Smooth muscle cell (in vitro differentiated cells): ENCODE measurements around the gene SCGB1D4. TPM values are rescaled to one million over a fixed set of nuclear protein-coding genes. Genes with fewer than 3 reads are reported as not detected.

Experiments
- DNase-seq: peaks from one replicate; lab custom pipeline; 2025; ENCODE audit not compliant: unreplicated experiment; lab: John Stamatoyannopoulos, UW
- H2AFZ ChIP-seq: fragments of 200-600 bp; sonication (generic); 2 replicates; pipeline ENCODE4 v1.6.0; 2016; ENCODE audit warnings: antibody characterized with exemption, low read depth, mild to moderate bottlenecking
- H3F3A ChIP-seq: fragments of 200-600 bp; sonication (generic); 2 replicates; pipeline ENCODE4 v1.6.0; 2017; ENCODE audit warnings: antibody characterized with exemption, low read depth
- H3K27ac ChIP-seq: fragments of 200-600 bp; sonication (generic); 2 replicates; pipeline ENCODE4 v1.5.1; 2016; ENCODE audit warnings: low read depth, mild to moderate bottlenecking
- H3K27me3 ChIP-seq: fragments of 200-600 bp; sonication (generic); 2 replicates; pipeline ENCODE4 v1.6.1; 2016; ENCODE audit warnings: low read depth, mild to moderate bottlenecking
- H3K36me3 ChIP-seq: fragments of 200-600 bp; sonication (generic); 2 replicates; pipeline ENCODE4 v1.5.1; 2016; ENCODE audit warnings: low read depth
- H3K4me1 ChIP-seq: fragments of 200-600 bp; sonication (generic); 2 replicates; pipeline ENCODE4 v1.5.1; 2016; ENCODE audit warnings: low read depth
- H3K4me2 ChIP-seq: fragments of 200-600 bp; sonication (generic); 2 replicates; pipeline ENCODE4 v1.6.0; 2016; ENCODE audit warnings: mild to moderate bottlenecking
- H3K4me3 ChIP-seq: fragments of 200-600 bp; sonication (generic); 2 replicates; pipeline ENCODE4 v1.5.1; 2016; ENCODE audit warnings: mild to moderate bottlenecking
- H3K79me2 ChIP-seq: fragments of 200-600 bp; sonication (generic); 2 replicates; pipeline ENCODE4 v1.6.0; 2016; ENCODE audit warnings: low read depth, mild to moderate bottlenecking
- H3K9ac ChIP-seq: fragments of 200-600 bp; sonication (generic); 2 replicates; pipeline ENCODE4 v1.6.0; 2016; ENCODE audit warnings: low read depth
- H3K9me3 ChIP-seq: fragments of 200-600 bp; sonication (generic); replicated peaks from 2 replicates; pipeline ENCODE4 v1.5.1; 2016; ENCODE audit warnings: low read depth
- H4K20me1 ChIP-seq: fragments of 200-600 bp; sonication (generic); 2 replicates; pipeline ENCODE4 v1.6.0; 2016; ENCODE audit warnings: low read depth
- WGBS: methylation state at CpG from one replicate; pipeline ENCODE4 v1.1.7; 2016; ENCODE audit warnings: low lambda C conversion rate; 5-methylcytosine and 5-hydroxymethylcytosine counted together
- polyA plus RNA-seq: library from polyadenylated mRNA; unstranded; fragments of >200 nt; fragmentation: Nextera tagmentation; extraction: Ambion mirVana; gene quantifications from 2 replicates; pipeline ENCODE4 v1.2.1, GENCODE V29; 2016
- total RNA-seq: library from RNA; depleted of rRNA; stranded (reverse); fragments of >200 nt; gene quantifications from 2 replicates; pipeline ENCODE4 v1.2.3, GENCODE V29; 2014
- TF ChIP-seq, protein P1 (sequence below): fragments of 200-600 bp; sonication (generic); IDR thresholded peaks from 2 replicates; pipeline ENCODE4 v1.5.1; 2017; ENCODE audit warnings: borderline replicate concordance, mild to moderate bottlenecking, antibody characterized with exemption; ENCODE audit not compliant: insufficient read depth, poor library complexity, severe bottlenecking

Gene SCGB1D4
- total and polyA plus RNA-seq, 2 experiments from 2014 or later: not detected

- Histone ChIP-seq H3F3A (no peaks in the 10 kb centered on the region), H3K27ac (no peak overlapping the region), H3K79me2 (no peaks in the 10 kb centered on the region), H3K4me1 (no peaks in the 10 kb centered on the region), H3K4me3 (no peak overlapping the region), H3K36me3 (no peaks in the 10 kb centered on the region), H3K27me3 (peaks cover 10% of the 10 kb centered on the region), H3K4me2 (no peak overlapping the region), H3K9me3 (no peaks in the 10 kb centered on the region), H4K20me1 (no peaks in the 10 kb centered on the region), H3K9ac (no peak overlapping the region), H2AFZ (no peak overlapping the region)
- DNase-seq: no peak
- TF ChIP-seq, protein P1, sequence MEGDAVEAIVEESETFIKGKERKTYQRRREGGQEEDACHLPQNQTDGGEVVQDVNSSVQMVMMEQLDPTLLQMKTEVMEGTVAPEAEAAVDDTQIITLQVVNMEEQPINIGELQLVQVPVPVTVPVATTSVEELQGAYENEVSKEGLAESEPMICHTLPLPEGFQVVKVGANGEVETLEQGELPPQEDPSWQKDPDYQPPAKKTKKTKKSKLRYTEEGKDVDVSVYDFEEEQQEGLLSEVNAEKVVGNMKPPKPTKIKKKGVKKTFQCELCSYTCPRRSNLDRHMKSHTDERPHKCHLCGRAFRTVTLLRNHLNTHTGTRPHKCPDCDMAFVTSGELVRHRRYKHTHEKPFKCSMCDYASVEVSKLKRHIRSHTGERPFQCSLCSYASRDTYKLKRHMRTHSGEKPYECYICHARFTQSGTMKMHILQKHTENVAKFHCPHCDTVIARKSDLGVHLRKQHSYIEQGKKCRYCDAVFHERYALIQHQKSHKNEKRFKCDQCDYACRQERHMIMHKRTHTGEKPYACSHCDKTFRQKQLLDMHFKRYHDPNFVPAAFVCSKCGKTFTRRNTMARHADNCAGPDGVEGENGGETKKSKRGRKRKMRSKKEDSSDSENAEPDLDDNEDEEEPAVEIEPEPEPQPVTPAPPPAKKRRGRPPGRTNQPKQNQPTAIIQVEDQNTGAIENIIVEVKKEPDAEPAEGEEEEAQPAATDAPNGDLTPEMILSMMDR: peak; percentile 47
- WGBS: 36% methylated on average over 18 of the region's 18 CpGs
Observed at GRCh38 chr11:62324731-62325556, 26.1 kb upstream of the SCGB1D4 start.

GRCh38 chr11:62322524-62322923 is 23.6 kb upstream of the SCGB1D4 start:
- Histone ChIP-seq H3K4me1 (no peaks in the 10 kb centered on the region), H3K36me3 (no peaks in the 10 kb centered on the region), H3K9ac (no peak overlapping the region), H3K4me3 (no peak overlapping the region), H2AFZ (no peak overlapping the region), H3K27ac (no peak overlapping the region), H3F3A (no peaks in the 10 kb centered on the region), H3K79me2 (no peaks in the 10 kb centered on the region), H3K4me2 (no peak overlapping the region), H4K20me1 (no peaks in the 10 kb centered on the region), H3K27me3 (peaks cover 10% of the 10 kb centered on the region), H3K9me3 (no peaks in the 10 kb centered on the region)
- TF ChIP-seq, protein P1: no peak
- 81% methylated on average over 2 of the region's 2 CpGs for WGBS
- no peak for DNase-seq

DNA sequence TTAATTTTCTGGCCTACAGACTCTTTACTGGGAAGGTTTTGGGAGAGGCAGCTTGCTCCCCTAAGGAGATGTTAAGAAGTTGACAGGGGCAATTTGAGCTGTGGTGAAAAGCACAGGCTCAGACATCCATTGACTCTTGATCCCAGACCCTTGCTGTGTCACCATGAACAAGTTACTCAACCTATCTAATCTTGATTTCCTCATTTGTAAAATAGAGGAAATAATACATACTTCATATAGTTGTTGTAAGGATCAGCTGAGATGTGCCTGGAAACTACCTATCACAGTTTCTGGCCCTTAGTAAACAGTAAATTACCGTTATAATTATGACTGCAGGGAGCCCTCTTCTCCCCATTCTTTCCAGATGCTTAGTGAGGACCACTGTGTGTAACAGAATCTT is 16.6 kb upstream of the SCGB1D4 start:
- no peaks in the 10 kb centered on the region for H3K9me3 ChIP-seq
- TF ChIP-seq, protein P1: no peak
- no peak overlapping the region for H3K4me3 ChIP-seq
- H4K20me1 ChIP-seq: no peaks in the 10 kb centered on the region
- no peak overlapping the region for H2AFZ ChIP-seq
- no peaks in the 10 kb centered on the region for H3K36me3 ChIP-seq
- no peak overlapping the region for H3K9ac ChIP-seq
- no peak for DNase-seq
- no peaks in the 10 kb centered on the region for H3K4me1 ChIP-seq
- H3F3A ChIP-seq: no peaks in the 10 kb centered on the region
- no peak overlapping the region for H3K4me2 ChIP-seq
- no peaks in the 10 kb centered on the region for H3K79me2 ChIP-seq
- no peak overlapping the region for H3K27ac ChIP-seq
- WGBS: 85% methylated on average over 1 of the region's 1 CpG
- peaks cover 24% of the 10 kb centered on the region for H3K27me3 ChIP-seq

DNA sequence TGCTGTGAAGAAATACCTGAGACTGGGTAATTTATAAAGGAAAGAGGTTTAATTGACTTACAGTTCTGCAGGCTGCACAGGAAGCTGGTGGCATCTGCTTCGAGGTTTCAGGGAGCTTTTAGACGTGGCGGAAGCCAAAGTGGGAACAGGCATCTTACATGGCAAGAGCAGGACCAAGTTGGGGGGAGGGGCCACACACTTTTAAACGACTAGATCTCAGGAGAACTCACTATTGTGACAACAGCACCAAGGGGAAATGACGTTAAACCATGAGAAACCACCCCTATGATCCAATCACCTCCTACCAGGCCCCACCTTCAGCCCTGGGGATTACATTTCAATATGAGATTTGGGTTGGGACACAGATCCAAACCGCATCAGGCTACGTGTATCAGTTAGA is 11.1 kb upstream of the SCGB1D4 start:
- TF ChIP-seq, protein P1: no peak

More for the DNA sequence above, 11.1 kb upstream of the SCGB1D4 start:
- H3K27ac ChIP-seq: no peak overlapping the region
- H3K27me3 ChIP-seq: peaks cover 12% of the 10 kb centered on the region
- H3K36me3 ChIP-seq: no peaks in the 10 kb centered on the region
- no peaks in the 10 kb centered on the region for H3K4me1 ChIP-seq
- H3K9ac ChIP-seq: no peak overlapping the region
- H4K20me1 ChIP-seq: no peaks in the 10 kb centered on the region
- 76% methylated on average over 7 of the region's 7 CpGs for WGBS
- H2AFZ ChIP-seq: no peak overlapping the region
- no peaks in the 10 kb centered on the region for H3F3A ChIP-seq
- peaks cover 5% of the 10 kb centered on the region for H3K9me3 ChIP-seq
- no peak overlapping the region for H3K4me3 ChIP-seq
- no peak for DNase-seq
- H3K79me2 ChIP-seq: no peaks in the 10 kb centered on the region
- H3K4me2 ChIP-seq: no peak overlapping the region
